CD4-positive, alpha-beta T cell treated with Interleukin-21 for 1 hour (primary cell): ENCODE results near the gene GJD2.

Experiments
- DNase-seq: peaks from one replicate; pipeline ENCODE4 v3.0.0-alpha.2; 2020

GJD2 gene

DNA sequence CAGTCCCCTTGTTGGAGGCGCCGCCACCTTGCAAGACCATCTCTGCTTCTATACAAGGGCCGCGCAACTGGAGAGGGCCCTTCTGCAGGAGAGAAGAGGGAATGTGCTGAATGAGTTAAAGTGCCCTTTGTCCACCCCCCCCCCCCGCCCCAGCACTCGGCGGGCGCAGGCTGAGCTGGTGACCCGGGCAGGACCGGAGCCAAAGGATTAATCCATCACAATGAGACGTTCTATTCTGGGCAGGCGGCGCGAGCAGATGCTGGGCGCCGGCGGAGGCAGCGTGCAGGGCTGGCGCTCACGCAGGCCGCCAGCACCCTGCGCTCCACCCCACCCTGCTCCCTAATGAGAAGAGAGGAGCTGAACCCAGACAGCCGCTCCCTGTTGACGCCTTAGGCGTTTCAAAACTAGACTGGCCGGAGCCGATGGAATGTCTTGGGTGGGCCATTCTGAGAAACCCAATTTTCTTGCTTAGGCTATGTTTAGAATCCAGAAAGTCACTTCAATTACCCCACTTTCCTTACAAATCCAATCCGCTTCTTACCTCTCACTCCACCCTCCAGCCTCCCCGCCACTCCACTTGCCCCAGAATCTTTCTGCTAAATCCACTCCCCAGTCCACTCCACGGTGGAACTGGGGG, 32.9 kb downstream of the GJD2 start:
- DNase-seq = no peak

- no peak for DNase-seq
Measured at GRCh38 chr15:34721157-34721801, 33.5 kb downstream of the GJD2 start.

DNA sequence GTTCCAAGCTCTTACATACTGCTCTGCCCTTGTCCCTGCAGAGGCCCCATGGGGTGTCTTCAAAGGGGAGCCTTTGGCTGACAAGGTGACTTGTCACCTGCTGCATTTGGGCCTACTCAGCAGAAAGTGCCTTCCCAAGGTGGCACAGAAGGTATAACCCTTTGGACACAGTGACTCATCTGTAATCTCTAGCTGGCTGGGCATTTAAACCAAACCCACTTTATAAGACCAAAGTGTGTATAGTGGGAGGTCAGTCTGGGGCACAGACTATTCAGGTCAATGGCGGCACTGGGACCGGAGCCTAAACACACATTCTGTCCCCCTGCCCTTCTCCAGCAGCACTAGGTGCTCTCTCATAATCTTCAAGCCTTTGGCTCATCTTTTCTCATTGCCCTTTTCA, 35.1 kb downstream of the GJD2 start:
- no peak for DNase-seq

DNA sequence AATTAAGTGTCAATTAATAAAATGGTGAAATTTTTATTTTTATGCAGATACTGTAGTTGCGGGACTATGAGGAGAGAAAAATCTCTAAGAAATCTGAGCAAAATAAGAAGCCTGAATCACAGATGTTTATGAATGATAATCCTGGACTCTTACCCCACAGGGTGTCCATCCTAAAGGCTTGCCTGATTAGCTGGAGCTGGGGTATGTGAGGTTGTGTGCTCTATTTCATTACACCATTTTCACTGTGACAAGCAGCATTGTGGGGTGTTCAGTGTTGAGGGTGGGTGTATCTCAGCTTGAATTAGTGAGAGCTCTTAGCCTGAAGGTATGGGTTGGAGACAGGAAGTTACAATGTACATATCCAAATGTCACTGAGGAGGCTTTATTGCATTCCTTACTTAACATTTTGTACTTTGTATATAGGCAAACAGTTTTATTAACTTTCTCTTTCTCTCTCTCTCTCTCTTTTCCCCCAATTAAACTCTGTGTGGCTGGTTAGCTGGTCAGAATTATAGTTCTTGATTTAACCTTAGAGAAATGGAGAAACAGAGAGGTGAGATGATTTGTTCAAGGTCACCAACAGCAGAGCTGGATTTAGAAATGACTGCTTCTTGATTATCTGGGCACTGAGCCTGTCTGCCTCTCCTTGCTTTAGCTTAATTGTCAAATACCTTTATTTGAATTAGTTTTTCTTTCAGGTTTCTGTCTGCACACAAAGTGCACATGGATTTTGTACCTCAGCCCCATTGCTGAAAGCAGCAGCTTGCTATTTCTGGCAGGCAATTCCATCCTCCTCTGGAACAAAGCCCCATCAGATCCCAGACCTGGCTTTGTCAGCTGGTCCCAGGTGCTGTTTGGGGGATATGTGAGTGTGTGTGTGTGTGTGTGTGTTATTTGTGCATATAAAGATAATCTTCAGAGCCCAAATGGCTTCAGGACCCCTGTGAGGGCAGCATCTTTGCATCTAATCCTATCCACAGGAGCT, 35.8 kb downstream of the GJD2 start:
- DNase-seq = no peak

GRCh38 chr15:34717729-34718128, 37.1 kb downstream of the GJD2 start:
- no peak for DNase-seq

GRCh38 chr15:34716111-34716510, 38.7 kb downstream of the GJD2 start:
- no peak for DNase-seq

DNA sequence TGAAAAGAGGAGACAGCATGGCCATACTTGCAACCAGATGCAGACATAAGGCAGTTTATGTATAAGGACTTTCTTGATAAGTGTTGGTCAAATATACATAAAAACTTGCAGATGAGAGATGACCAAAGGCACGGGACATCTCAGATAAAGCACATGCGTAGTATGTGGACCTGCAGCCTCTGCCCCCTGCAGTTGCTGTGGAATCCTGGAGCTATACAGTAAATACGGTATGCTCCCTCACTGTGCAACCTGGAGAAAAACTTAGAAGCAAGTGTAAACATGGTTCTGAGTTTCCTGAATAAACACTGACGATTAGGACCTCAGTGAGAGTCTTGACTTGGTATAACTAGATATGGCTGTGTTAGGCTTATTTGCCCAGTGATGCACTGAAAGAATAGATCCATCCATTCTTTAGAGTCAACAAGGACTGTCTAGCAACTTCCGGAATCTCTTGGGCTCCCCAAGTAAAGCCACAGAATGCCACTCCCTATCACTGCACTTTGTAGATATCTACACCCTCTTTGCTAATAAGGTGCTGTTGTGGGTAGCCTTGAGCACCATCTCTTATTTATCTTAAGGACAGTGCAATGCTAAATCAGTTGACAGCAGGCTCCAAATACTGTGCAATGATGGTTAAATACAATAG, 40.2 kb downstream of the GJD2 start:
- DNase-seq = no peak

- no peak for DNase-seq
Measured at GRCh38 chr15:34713635-34714034, 41.2 kb downstream of the GJD2 start.

DNA sequence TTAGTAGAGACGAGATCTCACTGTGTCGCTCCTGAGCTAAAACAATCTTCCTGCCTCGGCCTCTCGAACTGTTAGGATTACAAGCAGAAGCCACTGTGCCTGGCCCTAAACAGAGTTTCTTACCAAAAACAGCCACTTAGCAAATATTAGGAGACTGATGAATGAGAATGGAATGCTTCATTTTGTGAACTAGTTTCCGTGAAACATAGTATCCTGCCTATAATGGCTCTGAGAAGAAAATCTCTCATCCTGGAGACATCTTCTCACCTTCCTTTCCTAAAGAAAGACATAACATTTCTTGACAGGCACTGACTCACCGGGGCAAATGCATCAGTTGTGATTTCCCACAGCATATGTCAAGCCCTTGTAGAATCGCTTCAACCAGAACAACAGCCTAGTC, 44.9 kb downstream of the GJD2 start:
- DNase-seq = no peak

DNA sequence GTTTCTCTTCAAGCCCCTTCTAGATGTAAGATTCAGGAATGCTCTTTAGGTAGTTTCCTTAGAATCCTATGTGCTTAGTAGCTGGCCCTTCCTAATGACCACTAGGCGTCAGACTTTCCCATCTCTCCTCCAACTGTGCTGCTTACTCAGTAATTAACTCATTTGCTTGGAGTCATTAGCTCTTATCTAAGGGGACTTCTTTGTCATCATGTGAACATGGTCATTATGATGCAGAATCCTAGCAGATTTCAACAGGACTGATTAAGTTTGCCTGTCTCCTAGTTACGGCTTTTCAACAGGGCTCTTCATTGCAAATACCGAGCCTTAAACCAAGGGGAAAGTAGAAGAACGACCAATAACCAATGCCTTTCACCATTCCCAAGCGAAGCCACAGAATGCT, 46.4 kb downstream of the GJD2 start:
- no peak for DNase-seq

DNA sequence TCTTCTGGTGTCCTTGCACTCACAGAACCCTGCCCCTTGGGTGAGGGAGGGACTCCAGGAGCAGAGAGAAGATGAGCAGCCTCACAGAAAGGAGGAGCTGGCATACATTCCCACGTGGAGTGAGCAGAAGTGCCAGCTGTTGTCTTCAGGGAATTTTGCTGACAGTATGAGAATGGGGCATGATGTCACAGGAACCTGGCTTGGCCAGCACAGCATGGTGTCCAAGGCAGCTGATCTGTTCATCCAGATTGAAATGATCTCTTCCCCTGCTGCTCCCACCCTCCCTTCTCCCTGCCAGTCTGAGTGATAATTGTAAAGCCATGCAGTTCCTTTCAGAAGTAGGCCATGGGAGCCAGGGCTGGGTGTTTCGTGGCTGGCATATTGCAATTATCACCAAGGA, 53.3 kb downstream of the GJD2 start:
- DNase-seq = no peak
